ENCODE data around the gene ALDH1L2.

DNA sequence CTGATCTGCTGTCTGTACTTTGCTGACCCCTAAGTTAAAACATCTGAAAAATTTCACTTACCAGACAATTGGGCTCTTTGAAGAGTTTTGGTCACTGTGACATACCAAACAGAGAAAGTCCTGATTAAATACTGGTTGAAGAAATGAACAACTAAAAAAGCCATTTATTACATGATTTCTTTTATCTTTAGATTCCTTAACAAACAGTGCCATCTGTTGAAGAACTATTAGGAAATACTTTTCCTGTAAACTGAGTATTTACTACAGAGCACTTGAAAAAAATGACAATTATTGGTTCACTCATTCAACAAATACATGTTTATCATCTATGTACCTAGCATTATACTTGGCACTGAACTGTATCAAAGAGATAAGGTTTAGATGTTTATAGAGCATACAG, 16.7 kb upstream of the ALDH1L2 start:
- no peak for TF ChIP-seq POLR2A (IDR thresholded peaks at IDR 0.05)
- TF ChIP-seq, protein P1, sequence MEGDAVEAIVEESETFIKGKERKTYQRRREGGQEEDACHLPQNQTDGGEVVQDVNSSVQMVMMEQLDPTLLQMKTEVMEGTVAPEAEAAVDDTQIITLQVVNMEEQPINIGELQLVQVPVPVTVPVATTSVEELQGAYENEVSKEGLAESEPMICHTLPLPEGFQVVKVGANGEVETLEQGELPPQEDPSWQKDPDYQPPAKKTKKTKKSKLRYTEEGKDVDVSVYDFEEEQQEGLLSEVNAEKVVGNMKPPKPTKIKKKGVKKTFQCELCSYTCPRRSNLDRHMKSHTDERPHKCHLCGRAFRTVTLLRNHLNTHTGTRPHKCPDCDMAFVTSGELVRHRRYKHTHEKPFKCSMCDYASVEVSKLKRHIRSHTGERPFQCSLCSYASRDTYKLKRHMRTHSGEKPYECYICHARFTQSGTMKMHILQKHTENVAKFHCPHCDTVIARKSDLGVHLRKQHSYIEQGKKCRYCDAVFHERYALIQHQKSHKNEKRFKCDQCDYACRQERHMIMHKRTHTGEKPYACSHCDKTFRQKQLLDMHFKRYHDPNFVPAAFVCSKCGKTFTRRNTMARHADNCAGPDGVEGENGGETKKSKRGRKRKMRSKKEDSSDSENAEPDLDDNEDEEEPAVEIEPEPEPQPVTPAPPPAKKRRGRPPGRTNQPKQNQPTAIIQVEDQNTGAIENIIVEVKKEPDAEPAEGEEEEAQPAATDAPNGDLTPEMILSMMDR (IDR thresholded peaks at IDR 0.05): peak in 3 of 12 donors; percentile 14 to 23 (median 18)
